ENCODE measurements around the gene B4GALNT4. TPM values are rescaled to one million over a fixed set of nuclear protein-coding genes. Genes with fewer than 3 reads are reported as not detected.

Gene B4GALNT4
- total and polyA plus RNA-seq, 2 of the 13 experiments (the other 11 are each of a cell fraction or from before 2014, with no cell fraction given), result 30.5 to 50.1 TPM

GRCh38 chr11:356610-357009 lies 12.7 kb upstream of the B4GALNT4 start (continued):
- TF ChIP-seq ZNF646 (CRISPR knock-in tag; IDR thresholded peaks at IDR 0.05) (peak; percentile 84), EEA1 (CRISPR knock-in tag; IDR thresholded peaks at IDR 0.05; ENCODE audit: borderline replicate concordance) (no peak), SRSF9 (IDR thresholded peaks at IDR 0.05; ENCODE audit: borderline replicate concordance, insufficient read depth, low read depth, low read length, poor library complexity, severe bottlenecking) (no peak), IRX3 (CRISPR knock-in tag; IDR thresholded peaks at IDR 0.05; ENCODE audit: borderline replicate concordance, low read depth) (no peak), ZNF589 (CRISPR knock-in tag; conservative IDR thresholded peaks at IDR 0.05) (0 out of 2 replicates have a peak, but pooled peaks have one; percentile 5)

- no peak for FAIRE-seq
- peaks cover 0 to 3% of the 10 kb centered on the region in 2 experiments; a peak in 1 of 5 replicates for H3K27me3 ChIP-seq (ENCODE audit: control insufficient read depth in 1 of 2, insufficient read depth in 2 of 2, low read length in 2 of 2)
- ATAC-seq, result no peak
- no peak overlapping the region for H3K4me3 ChIP-seq (replicated peaks in 1 of 3; ENCODE audit: insufficient read depth in 1 of 3, low read depth in 2 of 3, low read length in 3 of 3)
- no peaks in the 10 kb centered on the region for H4K20me1 ChIP-seq (ENCODE audit: insufficient read depth, low read length)
- BruUV-seq (replicated peaks), result no TSS peak
- H3K36me3 ChIP-seq (replicated peaks in 1 of 2; ENCODE audit: control insufficient read depth in 1 of 2, insufficient read depth in 2 of 2, low read length in 2 of 2), result no peaks in the 10 kb centered on the region
- POLR2A ChIA-PET, result no interaction called here
- intact Hi-C loops (cut with micrococcal nuclease; ENCODE audit: unreplicated experiment), result loop anchor here (5.0 kb wide), 1 partner anchor 50 kb away; the partner anchor contains the start of gene IFITM2
- peaks cover 9% of the 10 kb centered on the region for H3K9me3 ChIP-seq (ENCODE audit: low read length)
- WGBS (ENCODE audit: low lambda C conversion rate), result 95% methylated on average over 4 of the region's 4 CpGs
- no peak for DNase-seq (ENCODE audit: low spot score)
- no peak overlapping the region for H2AFZ ChIP-seq (ENCODE audit: low read length)
- in situ Hi-C loops (cut with HindIII; ENCODE audit: extremely low pct_ligation_motif_present, low pct_unique_long_range_greater_than_20kb), result no loop called here
- H3K4me2 ChIP-seq (ENCODE audit: low read depth, low read length), result no peak overlapping the region
- CTCF ChIA-PET (ENCODE audit: low intra/inter-chr PET ratio, low total read pairs), result no interaction called here
- H3K9ac ChIP-seq (ENCODE audit: insufficient read depth, low read depth, low read length), result no peak overlapping the region
- H3K4me1 ChIP-seq (ENCODE audit: insufficient read depth, low read length), result peaks cover 42% of the 10 kb centered on the region
- no peaks in the 10 kb centered on the region for H3K79me2 ChIP-seq (ENCODE audit: insufficient read depth, low read length)
- H3K27ac ChIP-seq (ENCODE audit: extremely low read length, insufficient read depth, low read length), result no peak overlapping the region
- TF ChIP-seq CREB1 (IDR thresholded peaks at IDR 0.05), result peak; percentile 12; the same call in 1 of the 2 replicates
- no peak for TF ChIP-seq CREB1 (CRISPR knock-in tag; IDR thresholded peaks at IDR 0.05)
- TF ChIP-seq ZNF496 (CRISPR knock-in tag; IDR thresholded peaks at IDR 0.05; ENCODE audit: insufficient replicate concordance), result no peak
- TF ChIP-seq ZNF629 (CRISPR knock-in tag; conservative IDR thresholded peaks at IDR 0.05), result no peak
- TF ChIP-seq ZNF646 (CRISPR knock-in tag; IDR thresholded peaks at IDR 0.05), result peak; percentile 84
- TF ChIP-seq HCFC1 (IDR thresholded peaks at IDR 0.05; ENCODE audit: low read depth, low read length), result no peak
These were observed 11.7 kb upstream of the B4GALNT4 start for GRCh38 chr11:357582-357981.
